SK-N-DZ (cell line): ENCODE measurements around the gene MTHFSD.
A peak's percentile ranks its signal among the peaks of the same experiment; 100 is the strongest.

Experiments used
- DNase-seq: peaks from one replicate; pipeline ENCODE4 v3.0.0-alpha.2; 2015; ENCODE audit warnings: low spot score

MTHFSD gene

GRCh38 chr16:86570558-86571529 is 15.8 kb upstream of the MTHFSD start:
- no peak for DNase-seq

GRCh38 chr16:86569701-86570447 is 14.8 kb upstream of the MTHFSD start:
- DNase-seq, result no peak

GRCh38 chr16:86568677-86569623 is 13.9 kb upstream of the MTHFSD start:
- no peak for DNase-seq

- no peak for DNase-seq
Measured at GRCh38 chr16:86567701-86568581, 12.9 kb upstream of the MTHFSD start.

- no peak for DNase-seq
Measured at GRCh38 chr16:86566966-86567700, 12.1 kb upstream of the MTHFSD start.

GRCh38 chr16:86566601-86566965 is 11.5 kb upstream of the MTHFSD start, which contains the start of gene FOXC2:
TSS of gene FOXC2 (plus strand) at chr16:86566829. CDS start at chr16:86567336, 507 bp downstream.
- no peak for DNase-seq

- DNase-seq, result no peak
Measured at GRCh38 chr16:86565644-86566511, 10.8 kb upstream of the MTHFSD start.

- DNase-seq, result no peak
Measured at GRCh38 chr16:86565181-86565631, 10.2 kb upstream of the MTHFSD start.

GRCh38 chr16:86563469-86564345 is 8.7 kb upstream of the MTHFSD start:
- peak; percentile 84 for DNase-seq

GRCh38 chr16:86562356-86562755 is 7.3 kb upstream of the MTHFSD start:
- DNase-seq, result no peak

GRCh38 chr16:86559802-86560305 is 4.8 kb upstream of the MTHFSD start:
- DNase-seq, result no peak

- no peak for DNase-seq
Measured at GRCh38 chr16:86558355-86559193, 3.5 kb upstream of the MTHFSD start.

GRCh38 chr16:86557587-86557986 is 2.6 kb upstream of the MTHFSD start:
- DNase-seq, result no peak

GRCh38 chr16:86556576-86556975 is 1.5 kb upstream of the MTHFSD start:
- no peak for DNase-seq

GRCh38 chr16:86555704-86556075 is 655 bp upstream of the MTHFSD start:
- DNase-seq, result no peak

GRCh38 chr16:86554599-86554916 is 477 bp downstream of the MTHFSD start:
- no peak for DNase-seq

- DNase-seq, result no peak
Measured at GRCh38 chr16:86553356-86553755, 1.7 kb downstream of the MTHFSD start.
